Natural killer cell (primary cell): ENCODE data around the gene C1orf167. TPM values are rescaled to one million over a fixed set of nuclear protein-coding genes. Genes with fewer than 3 reads are reported as not detected.

Experiments
- ATAC-seq, 3 donors: fragments of 150-1000 bp in 2 of 3; fragments of 200-7000 bp in 1 of 3; cut with Tn5 transposase; 1 replicate in 1 of 3; 2 replicates in 2 of 3; pipeline ENCODE4 v1.10.0; 2021; ENCODE audit warnings: mild to moderate bottlenecking in 2 of 3, moderate library complexity in 2 of 3
- DNase-seq, 2 donors: peaks; one replicate each; pipeline versions ENCODE4 v3.0.0 to v3.0.0-alpha.2; 2013 to 2021; ENCODE audit warnings: mixed read lengths in 1 of 2
- H3K27ac ChIP-seq: one replicate; pipeline ENCODE4 v1.5.1; 2013; ENCODE audit warnings: mild to moderate bottlenecking, low read length
- H3K27me3 ChIP-seq: one replicate; pipeline ENCODE4 v1.6.1; 2013; ENCODE audit warnings: low read length; ENCODE audit not compliant: control insufficient read depth, insufficient read depth
- H3K36me3 ChIP-seq: one replicate; pipeline ENCODE4 v1.6.1; 2013; ENCODE audit warnings: low read length; ENCODE audit not compliant: control insufficient read depth, insufficient read depth
- H3K4me1 ChIP-seq: one replicate; pipeline ENCODE4 v1.6.1; 2013; ENCODE audit warnings: low read length; ENCODE audit not compliant: control insufficient read depth, insufficient read depth
- H3K4me3 ChIP-seq: one replicate; pipeline ENCODE4 v1.5.1; 2013; ENCODE audit warnings: low read length
- H3K9me3 ChIP-seq: one replicate; pipeline ENCODE4 v1.6.1; 2013; ENCODE audit warnings: low read length; ENCODE audit not compliant: control insufficient read depth, insufficient read depth
- H3K27ac Mint-ChIP-seq, 2 donors: one replicate each; pipeline ENCODE4 v1.8.0; 2022; ENCODE audit warnings: mild to moderate bottlenecking in 2 of 2, mixed read lengths in 2 of 2, moderate library complexity in 1 of 2
- H3K27me3 Mint-ChIP-seq, 2 donors: one replicate each; pipeline ENCODE4 v1.8.0; 2022; ENCODE audit warnings: low read depth in 2 of 2, mixed read lengths in 2 of 2
- H3K36me3 Mint-ChIP-seq: one replicate; pipeline ENCODE4 v1.8.0; 2022; ENCODE audit warnings: mixed read lengths
- H3K4me1 Mint-ChIP-seq, 2 donors: one replicate each; pipeline ENCODE4 v1.8.0; 2022; ENCODE audit warnings: mixed read lengths in 2 of 2
- H3K4me3 Mint-ChIP-seq: one replicate; pipeline ENCODE4 v1.8.0; 2022; ENCODE audit warnings: mild to moderate bottlenecking, moderate library complexity, mixed read lengths
- H3K9me3 Mint-ChIP-seq, 2 donors: one replicate each; pipeline ENCODE4 v1.8.0; 2022; ENCODE audit warnings: mixed read lengths in 2 of 2
- CTCF ChIP-seq: fragments of 200-600 bp; IDR thresholded peaks from one replicate; pipeline ENCODE4 v1.8.0; 2022; ENCODE audit warnings: antibody characterized with exemption
- WGBS: methylation state at CpG from one replicate; pipeline ENCODE4 v1.1.7; 2013; ENCODE audit warnings: missing lambda C conversion rate; ENCODE audit not compliant: insufficient coverage; 5-methylcytosine and 5-hydroxymethylcytosine counted together
- intact Hi-C: fragments of 100-400 bp; cut with micrococcal nuclease; formaldehyde crosslinking; loops from one replicate; pipeline ENCODE4 v1.14.2; 2022
- total RNA-seq, 4 donors: library from RNA; stranded (reverse); fragments of 120-200 nt in 1 of 4; gene quantifications; one replicate each; pipeline versions ENCODE4 v1.2.3 to v1.2.4, GENCODE V29; 2013 to 2022

The C1orf167 gene
- total RNA-seq, 3 donors from 2014 or later (not counting 1 experiment from before 2014, with no cell fraction given) = 0.15 TPM; not detected in 2

DNA sequence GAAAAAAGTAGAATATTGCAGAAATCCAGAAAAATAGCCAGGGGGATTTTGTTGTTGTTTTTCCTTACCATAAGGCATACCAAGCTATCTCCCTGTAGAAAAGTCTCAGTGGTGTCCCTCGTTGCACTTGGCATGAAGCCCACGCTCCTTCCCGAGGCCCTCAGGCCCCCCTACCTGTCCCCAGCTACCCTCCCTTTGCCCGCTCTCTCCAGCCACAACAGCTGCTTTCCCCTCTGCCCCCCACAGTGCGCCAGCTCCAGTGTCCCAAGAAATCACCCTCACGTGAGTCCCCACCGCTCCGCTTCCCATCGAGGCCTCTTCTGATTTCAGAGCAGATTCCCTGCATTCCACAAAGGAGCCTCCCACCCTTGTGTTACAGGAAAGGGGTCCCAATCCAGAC, 17.7 kb upstream of the C1orf167 start:
- H3K4me1 ChIP-seq = peaks cover 53% of the 10 kb centered on the region
- no peak overlapping the region for H3K4me3 Mint-ChIP-seq
- H3K36me3 Mint-ChIP-seq = peaks cover 13% of the 10 kb centered on the region
- no peak overlapping the region for H3K27ac Mint-ChIP-seq
- no peak for TF ChIP-seq CTCF
- 95% methylated on average over 9 of the region's 9 CpGs for WGBS
- intact Hi-C loops = no loop called here
- peaks cover 66 to 77% of the 10 kb centered on the region in 2 donors for H3K4me1 Mint-ChIP-seq
- H3K27me3 Mint-ChIP-seq = no peaks in the 10 kb centered on the region
- no peaks in the 10 kb centered on the region for H3K9me3 ChIP-seq
- no peak for ATAC-seq
- no peak overlapping the region for H3K27ac ChIP-seq
- no peak for DNase-seq
- no peaks in the 10 kb centered on the region for H3K9me3 Mint-ChIP-seq
- no peaks in the 10 kb centered on the region for H3K27me3 ChIP-seq
- peaks cover 28% of the 10 kb centered on the region for H3K36me3 ChIP-seq
- no peak overlapping the region for H3K4me3 ChIP-seq

DNA sequence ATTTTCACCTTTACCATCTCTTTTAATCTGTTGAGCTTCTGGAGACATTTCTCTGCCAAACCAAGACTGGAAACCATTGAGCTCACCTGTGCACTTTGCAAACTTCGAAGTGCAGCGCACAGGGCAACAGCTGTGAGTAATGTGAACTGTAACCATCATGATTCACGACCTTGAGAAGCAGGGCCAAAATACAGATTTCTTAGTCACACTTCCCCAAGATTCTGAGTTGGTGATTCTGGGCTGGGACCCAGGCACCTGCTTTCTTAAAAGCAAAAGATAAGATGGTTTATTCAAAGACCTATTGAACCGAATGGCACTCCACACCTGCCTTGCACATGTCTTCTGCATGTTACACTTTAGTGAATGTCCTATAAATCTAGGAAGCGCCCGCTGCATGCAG, 15.9 kb upstream of the C1orf167 start:
- H3K9me3 Mint-ChIP-seq = no peaks in the 10 kb centered on the region
- Histone ChIP-seq H3K4me1 (peaks cover 38% of the 10 kb centered on the region), H3K27me3 (no peaks in the 10 kb centered on the region), H3K27ac (no peak overlapping the region), H3K36me3 (peaks cover 41% of the 10 kb centered on the region), H3K4me3 (no peak overlapping the region), H3K9me3 (no peaks in the 10 kb centered on the region)
- ATAC-seq (no peak), DNase-seq (no peak)
- intact Hi-C loops = no loop called here
- no peak overlapping the region for H3K4me3 Mint-ChIP-seq
- peaks cover 49 to 61% of the 10 kb centered on the region in 2 donors for H3K4me1 Mint-ChIP-seq
- H3K27me3 Mint-ChIP-seq = no peaks in the 10 kb centered on the region
- TF ChIP-seq CTCF = no peak
- WGBS = 90% methylated on average over 6 of the region's 6 CpGs
- peak overlapping the region in 1 of 2 donors; percentile 30 for H3K27ac Mint-ChIP-seq
- peaks cover 13% of the 10 kb centered on the region for H3K36me3 Mint-ChIP-seq

DNA sequence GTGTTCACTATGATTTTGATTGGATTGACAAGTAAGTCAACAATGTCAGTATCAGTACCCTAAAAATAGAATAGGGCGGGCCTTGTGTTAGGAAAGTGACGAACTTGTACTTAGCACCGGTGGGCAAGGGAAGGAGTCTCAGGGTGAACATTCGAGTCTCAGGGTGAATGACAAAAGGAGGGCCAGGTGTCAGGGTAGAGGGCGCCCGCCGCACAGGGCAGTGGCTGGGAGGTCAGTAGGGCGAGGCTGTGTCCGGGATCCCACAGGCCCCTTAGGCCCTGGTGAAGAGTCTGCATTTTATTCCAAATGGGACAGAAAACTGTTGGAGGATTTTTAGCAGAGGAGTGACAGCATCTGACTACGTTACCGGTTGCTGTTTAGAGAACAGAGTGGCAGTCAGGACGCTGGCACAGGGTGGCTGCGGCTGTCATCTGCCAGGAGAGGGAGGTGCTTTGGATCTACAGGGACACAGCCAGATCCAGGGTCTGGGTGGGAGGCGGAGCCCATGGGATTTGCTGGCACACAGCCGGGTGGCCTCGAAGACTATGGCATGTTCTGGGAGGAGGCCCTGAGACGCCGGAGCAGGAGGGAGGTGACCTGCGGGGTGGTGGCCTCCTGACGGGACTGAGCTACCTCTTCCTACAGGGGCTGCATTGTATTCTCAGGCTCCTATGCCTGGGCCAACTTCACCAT, 15.1 kb upstream of the C1orf167 start:
- H3K27me3 ChIP-seq = no peaks in the 10 kb centered on the region
- peak overlapping the region; percentile 30 to 47 for H3K27ac Mint-ChIP-seq
- intact Hi-C loops = no loop called here
- WGBS = 90% methylated on average over 20 of the region's 20 CpGs
- no peak overlapping the region for H3K4me3 ChIP-seq
- peaks cover 13% of the 10 kb centered on the region for H3K36me3 Mint-ChIP-seq
- H3K4me1 ChIP-seq = peaks cover 30% of the 10 kb centered on the region
- H3K27ac ChIP-seq = no peak overlapping the region
- H3K4me3 Mint-ChIP-seq = no peak overlapping the region
- no peaks in the 10 kb centered on the region for H3K9me3 ChIP-seq
- H3K4me1 Mint-ChIP-seq = peaks cover 43 to 53% of the 10 kb centered on the region in 2 donors
- DNase-seq = no peak
- H3K36me3 ChIP-seq = peaks cover 41% of the 10 kb centered on the region
- H3K9me3 Mint-ChIP-seq = no peaks in the 10 kb centered on the region
- no peak for TF ChIP-seq CTCF
- ATAC-seq = no peak
- H3K27me3 Mint-ChIP-seq = no peaks in the 10 kb centered on the region
